Loucy (cell line): ENCODE data around the gene APBB2.

Experiments used
- H2AFZ ChIP-seq: fragments of 200-600 bp; sonication (generic); 2 replicates; pipeline ENCODE4 v1.6.0; 2016; ENCODE audit warnings: antibody characterized with exemption, mild to moderate bottlenecking, low read length, moderate library complexity
- H3F3A ChIP-seq: fragments of 200-600 bp; 2 replicates; pipeline ENCODE4 v1.6.0; 2016; ENCODE audit warnings: antibody characterized with exemption, low read depth, mild to moderate bottlenecking
- H3K27me3 ChIP-seq: fragments of 200-600 bp; sonication (generic); 2 replicates; pipeline ENCODE4 v1.6.1; 2014; ENCODE audit warnings: low read length, mild to moderate bottlenecking; ENCODE audit not compliant: insufficient read depth, poor library complexity, severe bottlenecking
- H3K36me3 ChIP-seq: fragments of 200-600 bp; sonication (generic); 2 replicates; pipeline ENCODE4 v1.6.1; 2016; ENCODE audit warnings: low read length; ENCODE audit not compliant: insufficient read depth
- H3K4me1 ChIP-seq: fragments of 200-600 bp; sonication (generic); 2 replicates; pipeline ENCODE4 v1.5.1; 2014; ENCODE audit warnings: low read length, mild to moderate bottlenecking; ENCODE audit not compliant: insufficient read depth, poor library complexity, severe bottlenecking
- H3K4me2 ChIP-seq: fragments of 200-600 bp; sonication (generic); 2 replicates; pipeline ENCODE4 v1.6.0; 2014; ENCODE audit warnings: antibody characterized with exemption, low read length, low read depth, mild to moderate bottlenecking; ENCODE audit not compliant: poor library complexity, severe bottlenecking
- H3K4me3 ChIP-seq: fragments of 200-600 bp; sonication (generic); 2 replicates; pipeline ENCODE4 v1.5.1; 2014; ENCODE audit warnings: low read length, mild to moderate bottlenecking, mixed read lengths; ENCODE audit not compliant: poor library complexity, severe bottlenecking
- H3K79me2 ChIP-seq: fragments of 200-600 bp; sonication (generic); 2 replicates; pipeline ENCODE4 v1.6.1; 2014; ENCODE audit warnings: low read length; ENCODE audit not compliant: insufficient read depth
- H3K9ac ChIP-seq: fragments of 200-600 bp; sonication (generic); 2 replicates; pipeline ENCODE4 v1.6.0; 2014; ENCODE audit warnings: mild to moderate bottlenecking, low read depth, low read length, moderate library complexity; ENCODE audit not compliant: poor library complexity, severe bottlenecking
- H3K9me2 ChIP-seq: fragments of 200-600 bp; sonication (generic); replicated peaks from 2 replicates; pipeline ENCODE4 v1.6.1; 2016; ENCODE audit warnings: low read depth, low read length, mixed read lengths
- H3K9me3 ChIP-seq: fragments of 200-600 bp; sonication (generic); 2 replicates; pipeline ENCODE4 v1.6.1; 2014; ENCODE audit warnings: mild to moderate bottlenecking, antibody characterized with exemption, low read length, low read depth; ENCODE audit not compliant: insufficient read depth
- H4K20me1 ChIP-seq: fragments of 200-600 bp; sonication (generic); 2 replicates; pipeline ENCODE4 v1.6.0; 2014; ENCODE audit warnings: antibody characterized with exemption, low read length, mild to moderate bottlenecking; ENCODE audit not compliant: insufficient read depth, poor library complexity, severe bottlenecking
- EZH2phosphoT487 ChIP-seq: fragments of 200-600 bp; IDR thresholded peaks from 2 replicates; pipeline ENCODE4 v1.6.1; 2018; ENCODE audit warnings: antibody characterized with exemption, mild to moderate bottlenecking, moderate library complexity, borderline replicate concordance
- TF ChIP-seq, protein P1 (sequence below): fragments of 200-600 bp; sonication (generic); conservative IDR thresholded peaks from 2 replicates; pipeline ENCODE4 v1.5.1; 2014; ENCODE audit warnings: mild to moderate bottlenecking, antibody characterized with exemption, low read length

APBB2 gene

DNA sequence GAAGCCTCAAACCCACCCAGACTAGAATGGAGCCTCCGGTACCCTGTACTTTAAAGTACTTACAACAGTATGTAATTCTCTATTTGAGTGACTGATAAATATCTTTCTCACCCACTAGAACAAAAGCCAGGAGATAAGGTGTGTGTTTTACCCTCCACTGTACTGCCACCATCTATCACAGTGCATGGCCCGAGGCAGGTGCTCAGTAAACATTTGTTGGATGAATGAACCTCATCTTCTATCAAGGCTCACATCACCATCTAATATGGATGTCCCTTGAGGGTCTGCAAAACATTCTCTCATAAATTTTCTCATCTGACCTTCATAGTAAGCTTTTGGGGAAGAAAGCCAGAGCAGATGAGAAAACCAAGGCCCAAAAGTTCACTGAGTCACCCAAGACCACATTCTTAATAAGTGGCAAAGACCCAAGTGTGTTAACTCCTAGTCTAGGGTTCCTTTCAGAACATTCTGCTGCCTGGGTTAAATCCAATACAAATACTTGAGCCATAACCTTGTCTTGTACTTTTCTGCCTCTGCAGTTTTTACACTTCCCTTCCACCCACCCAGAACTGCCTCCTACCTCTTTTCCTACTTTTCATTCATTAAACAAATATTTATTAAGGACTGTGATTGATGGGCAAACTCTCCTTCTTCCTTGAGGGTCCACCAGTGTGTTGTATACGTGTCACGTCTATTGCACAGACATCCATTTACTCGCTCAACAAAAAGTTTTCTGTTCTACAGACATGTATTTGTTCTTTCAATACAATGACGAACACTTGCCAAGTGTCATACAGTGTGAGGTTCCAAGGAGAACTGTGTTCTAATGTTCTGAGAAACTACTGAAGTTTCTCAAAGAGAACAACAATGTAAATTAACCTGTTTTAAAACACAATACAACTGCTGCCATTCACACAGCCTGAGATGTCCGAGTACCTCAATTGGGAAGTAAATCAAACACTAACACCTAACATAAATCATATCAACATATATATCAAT is 35.7 kb downstream of the APBB2 start:
- Histone ChIP-seq H3K9ac (no peak overlapping the region), H3F3A (no peaks in the 10 kb centered on the region), H3K9me2 (no peaks in the 10 kb centered on the region), H3K4me2 (no peak overlapping the region), H3K4me1 (no peaks in the 10 kb centered on the region), H3K79me2 (no peaks in the 10 kb centered on the region), H3K9me3 (no peaks in the 10 kb centered on the region), H3K27me3 (peaks cover 4% of the 10 kb centered on the region), H3K4me3 (no peak overlapping the region), H3K36me3 (no peaks in the 10 kb centered on the region), H2AFZ (no peak overlapping the region), H4K20me1 (no peaks in the 10 kb centered on the region)
- TF ChIP-seq, protein P1, sequence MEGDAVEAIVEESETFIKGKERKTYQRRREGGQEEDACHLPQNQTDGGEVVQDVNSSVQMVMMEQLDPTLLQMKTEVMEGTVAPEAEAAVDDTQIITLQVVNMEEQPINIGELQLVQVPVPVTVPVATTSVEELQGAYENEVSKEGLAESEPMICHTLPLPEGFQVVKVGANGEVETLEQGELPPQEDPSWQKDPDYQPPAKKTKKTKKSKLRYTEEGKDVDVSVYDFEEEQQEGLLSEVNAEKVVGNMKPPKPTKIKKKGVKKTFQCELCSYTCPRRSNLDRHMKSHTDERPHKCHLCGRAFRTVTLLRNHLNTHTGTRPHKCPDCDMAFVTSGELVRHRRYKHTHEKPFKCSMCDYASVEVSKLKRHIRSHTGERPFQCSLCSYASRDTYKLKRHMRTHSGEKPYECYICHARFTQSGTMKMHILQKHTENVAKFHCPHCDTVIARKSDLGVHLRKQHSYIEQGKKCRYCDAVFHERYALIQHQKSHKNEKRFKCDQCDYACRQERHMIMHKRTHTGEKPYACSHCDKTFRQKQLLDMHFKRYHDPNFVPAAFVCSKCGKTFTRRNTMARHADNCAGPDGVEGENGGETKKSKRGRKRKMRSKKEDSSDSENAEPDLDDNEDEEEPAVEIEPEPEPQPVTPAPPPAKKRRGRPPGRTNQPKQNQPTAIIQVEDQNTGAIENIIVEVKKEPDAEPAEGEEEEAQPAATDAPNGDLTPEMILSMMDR: no peak
- TF ChIP-seq EZH2phosphoT487: no peak

DNA sequence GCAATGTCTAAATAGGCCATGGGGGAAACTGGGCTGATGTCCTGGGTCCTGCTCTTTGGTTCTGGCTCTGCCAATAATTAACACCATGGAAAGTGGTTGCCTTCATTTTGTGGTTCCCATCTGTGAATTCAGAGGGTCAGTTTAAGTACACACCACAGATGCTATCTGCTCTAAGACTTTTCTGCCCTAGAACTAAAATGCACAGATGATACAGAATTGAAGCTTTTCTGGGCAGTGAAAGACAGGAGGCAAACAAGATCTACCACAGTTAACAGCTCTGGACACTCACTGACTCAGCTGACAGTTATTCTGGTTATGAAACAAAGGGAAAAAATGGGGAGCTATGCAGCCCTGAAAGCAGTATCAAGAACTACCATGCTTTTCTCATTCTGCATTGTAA is 37.3 kb downstream of the APBB2 start:
- no peaks in the 10 kb centered on the region for H3K9me2 ChIP-seq
- H3K27me3 ChIP-seq: peaks cover 4% of the 10 kb centered on the region
- H3K36me3 ChIP-seq: no peaks in the 10 kb centered on the region
- no peak overlapping the region for H3K9ac ChIP-seq
- H3K79me2 ChIP-seq: no peaks in the 10 kb centered on the region
- H3K4me3 ChIP-seq: no peak overlapping the region
- no peaks in the 10 kb centered on the region for H3K9me3 ChIP-seq
- TF ChIP-seq, protein P1: no peak
- H3K4me2 ChIP-seq: no peak overlapping the region
- H2AFZ ChIP-seq: no peak overlapping the region
- no peaks in the 10 kb centered on the region for H3K4me1 ChIP-seq
- no peaks in the 10 kb centered on the region for H4K20me1 ChIP-seq
- no peaks in the 10 kb centered on the region for H3F3A ChIP-seq

DNA sequence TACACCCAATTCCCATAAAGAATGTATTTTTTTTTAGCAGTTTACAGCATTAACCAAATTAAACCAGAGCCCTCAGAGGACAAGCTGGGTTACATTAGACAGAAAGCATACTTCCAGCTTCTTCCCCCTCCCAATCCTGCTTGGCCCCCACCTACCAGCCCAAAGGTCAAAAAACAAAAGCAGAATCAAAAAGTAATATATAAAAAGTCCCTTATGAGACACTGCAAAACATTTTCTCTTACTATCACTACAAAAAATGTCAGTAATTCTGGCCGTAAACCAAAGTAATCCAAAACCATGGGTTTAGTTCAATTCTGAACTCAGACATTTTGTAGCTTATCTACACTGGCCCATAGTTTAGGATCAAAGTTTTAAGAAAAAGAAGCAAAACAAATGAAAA is 38.0 kb downstream of the APBB2 start:
- Histone ChIP-seq H3K9ac (no peak overlapping the region), H3K4me3 (no peak overlapping the region), H3F3A (no peaks in the 10 kb centered on the region), H3K9me2 (no peaks in the 10 kb centered on the region), H3K36me3 (no peaks in the 10 kb centered on the region), H3K9me3 (no peaks in the 10 kb centered on the region), H3K27me3 (peaks cover 4% of the 10 kb centered on the region), H2AFZ (no peak overlapping the region), H3K79me2 (no peaks in the 10 kb centered on the region), H3K4me2 (no peak overlapping the region), H3K4me1 (no peaks in the 10 kb centered on the region), H4K20me1 (no peaks in the 10 kb centered on the region)
- no peak for TF ChIP-seq EZH2phosphoT487
- TF ChIP-seq, protein P1: no peak
